Mucosa of gallbladder (tissue), 1 donor: ENCODE data around the gene URI1. TPM values are rescaled to one million over a fixed set of nuclear protein-coding genes. Genes with fewer than 3 reads are reported as not detected.
"Not testable (repeated sequence)": the region's sequence is repeated elsewhere in the genome, so short reads cannot be mapped to it uniquely, and the experiment has no call there.

ENCODE experiments used
- DNase-seq: peaks from one replicate; pipeline ENCODE4 v3.0.0-alpha.2; 2020; ENCODE audit warnings: low spot score
- total RNA-seq: library from RNA; stranded (reverse); gene quantifications from one replicate; pipeline ENCODE4 v1.2.1, GENCODE V29; 2021
- donor health status: DM: no; HTN: no; CAD: no.

Gene URI1
- total RNA-seq, 1 donor from 2014 or later = 42.5 TPM

DNA sequence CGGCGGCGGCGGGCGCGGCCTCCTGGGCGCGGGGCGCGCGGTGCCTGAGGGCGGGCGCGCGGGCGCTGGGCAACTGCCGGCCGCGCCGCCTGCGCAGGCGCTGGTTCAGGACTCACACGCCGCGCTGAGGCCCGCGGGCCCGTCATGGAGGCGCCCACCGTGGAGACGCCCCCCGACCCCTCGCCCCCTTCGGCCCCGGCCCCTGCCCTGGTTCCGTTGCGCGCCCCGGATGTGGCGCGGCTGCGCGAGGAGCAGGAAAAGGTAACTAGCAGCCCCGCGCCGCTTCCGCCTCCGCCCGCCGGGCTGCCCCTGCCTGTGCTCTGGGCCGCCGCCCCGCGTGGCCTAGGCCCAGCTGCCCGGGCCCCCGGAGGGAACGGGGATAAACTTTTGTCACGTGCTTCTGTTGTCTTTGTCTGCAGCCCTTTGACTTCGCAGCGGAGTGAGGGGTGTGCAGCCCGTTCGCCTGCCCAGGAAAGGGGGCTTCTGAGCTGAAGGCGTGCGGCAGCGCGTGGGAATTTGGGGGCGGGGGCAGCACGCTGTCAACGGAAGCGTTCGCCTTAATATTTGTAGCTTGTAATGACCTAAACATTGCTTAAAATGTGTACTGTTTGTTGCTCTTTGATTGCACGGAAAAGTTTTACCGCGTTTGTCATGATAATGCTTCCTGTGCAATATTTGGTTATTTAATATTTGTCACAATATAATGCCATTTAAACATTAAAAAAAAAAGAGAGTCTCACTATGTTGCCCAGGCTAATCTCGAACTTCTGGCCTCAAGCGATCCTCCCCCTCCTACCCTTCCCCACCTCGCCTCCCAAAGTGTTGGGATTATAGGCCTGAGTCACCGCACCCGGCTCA is 594 bp downstream of the URI1 start:
- DNase-seq = peak; percentile 48

GRCh38 chr19:29943615-29944014 is 1.6 kb downstream of the URI1 start:
- DNase-seq = no peak

- no peak for DNase-seq
Observed at GRCh38 chr19:29944390-29945012, 2.5 kb downstream of the URI1 start.

GRCh38 chr19:29945017-29945416 is 3.0 kb downstream of the URI1 start:
- DNase-seq = no peak

GRCh38 chr19:29945433-29945832 is 3.4 kb downstream of the URI1 start:
- DNase-seq = no peak

- DNase-seq = no peak
Observed at GRCh38 chr19:29946645-29947044, 4.6 kb downstream of the URI1 start.

DNA sequence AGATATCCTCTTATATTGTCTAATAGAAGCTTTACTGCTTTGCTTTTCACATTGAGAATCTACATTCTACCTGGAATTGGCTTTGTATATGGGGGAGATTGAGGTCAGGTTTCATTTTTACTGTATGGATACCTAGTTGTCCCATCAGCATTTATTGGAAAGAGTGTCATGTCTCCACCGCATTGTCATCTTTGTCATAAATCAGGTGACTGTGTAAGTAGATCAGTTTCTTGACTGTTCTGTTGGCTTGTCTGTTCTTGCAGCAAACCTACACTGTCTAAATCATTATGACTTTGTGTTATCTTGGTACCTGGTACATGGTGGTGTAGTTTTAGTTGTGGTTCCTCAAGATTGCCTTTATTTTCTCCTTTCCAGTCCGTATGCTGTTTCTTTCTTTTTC is 5.8 kb downstream of the URI1 start:
- no peak for DNase-seq

- not testable (repeated sequence) for DNase-seq
Observed at GRCh38 chr19:29948759-29949470, 6.9 kb downstream of the URI1 start.

GRCh38 chr19:29952177-29952576 is 10.1 kb downstream of the URI1 start:
- no peak for DNase-seq

GRCh38 chr19:29952646-29953045 is 10.6 kb downstream of the URI1 start:
- no peak for DNase-seq

DNA sequence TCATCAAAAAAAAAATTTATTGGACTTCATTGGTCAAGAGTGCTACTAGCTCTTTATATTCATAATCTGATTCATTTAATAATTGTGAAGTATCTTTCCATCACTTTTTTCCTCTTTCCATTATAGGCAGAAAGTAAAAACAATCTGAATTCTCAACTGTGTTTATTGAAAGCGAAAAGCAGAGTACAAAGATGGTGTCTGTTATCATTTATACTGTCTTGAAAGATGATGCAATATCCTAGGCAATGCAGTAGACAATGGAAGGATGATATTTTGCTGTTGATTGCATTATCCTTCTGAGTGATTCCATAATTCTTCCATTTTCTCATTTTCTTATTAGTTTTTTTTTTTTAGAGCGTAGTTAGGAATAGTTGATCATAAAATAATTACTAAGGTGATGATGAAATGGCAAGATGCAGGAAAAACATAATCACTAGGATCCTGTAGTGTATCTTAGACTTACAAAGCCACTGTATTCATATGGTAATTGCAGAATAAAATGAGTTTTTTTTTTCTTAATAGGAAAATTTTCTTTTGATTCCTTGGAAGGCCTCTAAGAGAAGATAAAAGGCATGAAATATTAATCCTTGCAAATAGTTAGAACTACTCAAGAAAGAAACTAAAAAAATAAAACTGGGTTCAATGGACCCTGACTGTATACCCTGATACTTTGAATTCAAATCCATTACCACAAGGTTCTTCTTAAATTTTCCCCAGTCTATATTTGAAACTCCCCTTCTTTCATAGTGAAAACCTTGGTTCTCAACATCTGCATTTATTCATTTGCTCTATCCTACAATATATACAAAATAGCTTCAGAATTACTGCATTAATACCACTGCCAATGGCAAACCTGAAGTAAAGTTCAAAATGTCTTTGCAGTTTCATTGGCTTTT is 11.6 kb downstream of the URI1 start:
- no peak for DNase-seq

- no peak for DNase-seq
Observed at GRCh38 chr19:29956855-29957254, 14.8 kb downstream of the URI1 start.

GRCh38 chr19:29961311-29961710 is 19.3 kb downstream of the URI1 start:
- DNase-seq = no peak

- no peak for DNase-seq
Observed at GRCh38 chr19:29962793-29963192, 20.8 kb downstream of the URI1 start.

DNA sequence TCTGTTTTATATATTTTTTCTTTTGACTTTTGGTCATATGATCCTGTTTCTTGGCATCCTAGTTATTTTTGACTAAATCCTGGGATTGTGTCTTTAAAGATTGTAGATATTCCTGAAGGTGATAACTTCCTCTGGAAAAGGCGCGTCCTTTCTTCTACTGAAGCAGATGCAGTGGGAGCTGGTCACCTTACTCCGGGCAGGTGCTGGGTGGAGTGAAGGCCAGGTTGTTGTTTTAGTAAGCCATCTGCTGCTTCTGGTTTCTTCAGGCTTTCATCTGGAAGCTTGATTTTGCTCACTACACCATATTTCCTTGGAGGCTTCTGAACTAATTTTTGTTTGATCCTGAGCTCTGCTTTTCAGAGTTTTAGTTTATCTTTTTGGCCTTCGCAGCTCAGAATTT is 21.5 kb downstream of the URI1 start:
- no peak for DNase-seq

- no peak for DNase-seq
Observed at GRCh38 chr19:29964171-29964570, 22.1 kb downstream of the URI1 start.

DNA sequence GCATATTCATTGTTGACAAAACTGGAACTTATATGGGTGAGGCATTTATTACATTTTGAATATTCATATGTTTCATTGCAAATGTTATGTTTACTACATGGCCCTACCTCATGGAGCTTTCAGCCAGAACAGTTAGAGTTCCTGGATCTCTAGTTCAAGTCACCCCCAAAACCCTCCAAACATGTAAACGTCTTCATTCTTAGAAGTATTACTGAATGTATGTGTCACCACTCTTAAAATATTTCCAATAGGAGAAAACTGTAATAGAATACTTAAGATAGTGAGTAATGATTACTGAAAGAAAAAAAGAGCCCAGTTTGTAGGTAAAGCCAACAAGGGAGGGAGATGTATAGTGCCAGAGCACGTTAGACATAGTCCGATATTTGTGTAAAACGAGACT is 23.5 kb downstream of the URI1 start:
- DNase-seq = no peak

- DNase-seq = not testable (repeated sequence)
Observed at GRCh38 chr19:29966142-29966541, 24.1 kb downstream of the URI1 start.

GRCh38 chr19:29966588-29967249 is 24.7 kb downstream of the URI1 start:
- DNase-seq = no peak

GRCh38 chr19:29967623-29968022 is 25.6 kb downstream of the URI1 start:
- no peak for DNase-seq

GRCh38 chr19:29969891-29970290 is 27.9 kb downstream of the URI1 start:
- no peak for DNase-seq
